Epithelial cell of proximal tubule (primary cell): ENCODE results near the gene ZNRD2. TPM values are rescaled to one million over a fixed set of nuclear protein-coding genes. Genes with fewer than 3 reads are reported as not detected.

Source experiments
- DNase-seq: peaks from one replicate; pipeline ENCODE4 v3.0.0-alpha.2; 2011; ENCODE audit warnings: low read depth
- H3K4me3 ChIP-seq: 2 replicates; pipeline ENCODE4 v1.5.1; 2011; ENCODE audit warnings: low read depth, mild to moderate bottlenecking, low read length
- total RNA-seq: library from RNA; depleted of rRNA; stranded (reverse); fragments of >200 nt; gene quantifications from 2 replicates; pipeline ENCODE4 v1.2.3, GENCODE V29; 2015
- TF ChIP-seq, protein P1 (sequence below): conservative IDR thresholded peaks from 2 replicates; pipeline ENCODE4 v1.5.1; 2012; ENCODE audit warnings: low read depth, mild to moderate bottlenecking, low read length

The ZNRD2 gene
- total RNA-seq, 1 donor from 2014 or later = 72.0 TPM

DNA sequence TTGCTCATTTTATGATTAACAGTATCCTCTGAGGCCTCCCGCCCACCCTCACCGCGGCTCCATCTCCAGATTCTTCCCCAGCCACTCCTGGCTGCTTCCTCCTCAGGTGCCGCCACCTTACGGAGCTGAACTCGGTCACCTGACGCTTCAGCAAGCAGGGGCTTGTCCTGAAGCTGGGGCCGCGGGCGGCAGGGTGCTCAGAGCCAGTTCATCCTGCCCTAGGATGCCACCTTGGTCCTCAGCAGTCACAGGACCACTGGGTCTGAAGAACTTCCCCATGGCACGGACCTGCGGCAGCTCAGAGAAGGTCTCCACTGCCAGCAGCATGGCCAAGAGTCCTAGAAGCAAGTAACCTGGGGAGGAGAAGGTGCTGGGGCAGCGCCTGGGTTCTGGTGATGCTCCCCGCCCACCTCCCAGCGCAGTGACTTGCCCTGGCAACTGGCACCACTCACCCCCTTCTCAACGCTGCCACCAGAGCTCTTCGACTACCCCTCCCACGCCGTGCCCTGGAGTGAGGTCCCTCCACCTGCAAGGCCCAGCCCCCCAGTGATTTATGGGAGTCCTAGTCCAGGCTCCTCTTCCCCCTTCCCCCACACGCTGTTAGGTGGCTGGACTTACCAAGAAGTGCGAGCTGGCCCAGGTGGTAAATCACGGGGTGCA is 22.7 kb downstream of the ZNRD2 start:
- DNase-seq = no peak
- TF ChIP-seq, protein P1, sequence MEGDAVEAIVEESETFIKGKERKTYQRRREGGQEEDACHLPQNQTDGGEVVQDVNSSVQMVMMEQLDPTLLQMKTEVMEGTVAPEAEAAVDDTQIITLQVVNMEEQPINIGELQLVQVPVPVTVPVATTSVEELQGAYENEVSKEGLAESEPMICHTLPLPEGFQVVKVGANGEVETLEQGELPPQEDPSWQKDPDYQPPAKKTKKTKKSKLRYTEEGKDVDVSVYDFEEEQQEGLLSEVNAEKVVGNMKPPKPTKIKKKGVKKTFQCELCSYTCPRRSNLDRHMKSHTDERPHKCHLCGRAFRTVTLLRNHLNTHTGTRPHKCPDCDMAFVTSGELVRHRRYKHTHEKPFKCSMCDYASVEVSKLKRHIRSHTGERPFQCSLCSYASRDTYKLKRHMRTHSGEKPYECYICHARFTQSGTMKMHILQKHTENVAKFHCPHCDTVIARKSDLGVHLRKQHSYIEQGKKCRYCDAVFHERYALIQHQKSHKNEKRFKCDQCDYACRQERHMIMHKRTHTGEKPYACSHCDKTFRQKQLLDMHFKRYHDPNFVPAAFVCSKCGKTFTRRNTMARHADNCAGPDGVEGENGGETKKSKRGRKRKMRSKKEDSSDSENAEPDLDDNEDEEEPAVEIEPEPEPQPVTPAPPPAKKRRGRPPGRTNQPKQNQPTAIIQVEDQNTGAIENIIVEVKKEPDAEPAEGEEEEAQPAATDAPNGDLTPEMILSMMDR = no peak
- H3K4me3 ChIP-seq = no peak overlapping the region

DNA sequence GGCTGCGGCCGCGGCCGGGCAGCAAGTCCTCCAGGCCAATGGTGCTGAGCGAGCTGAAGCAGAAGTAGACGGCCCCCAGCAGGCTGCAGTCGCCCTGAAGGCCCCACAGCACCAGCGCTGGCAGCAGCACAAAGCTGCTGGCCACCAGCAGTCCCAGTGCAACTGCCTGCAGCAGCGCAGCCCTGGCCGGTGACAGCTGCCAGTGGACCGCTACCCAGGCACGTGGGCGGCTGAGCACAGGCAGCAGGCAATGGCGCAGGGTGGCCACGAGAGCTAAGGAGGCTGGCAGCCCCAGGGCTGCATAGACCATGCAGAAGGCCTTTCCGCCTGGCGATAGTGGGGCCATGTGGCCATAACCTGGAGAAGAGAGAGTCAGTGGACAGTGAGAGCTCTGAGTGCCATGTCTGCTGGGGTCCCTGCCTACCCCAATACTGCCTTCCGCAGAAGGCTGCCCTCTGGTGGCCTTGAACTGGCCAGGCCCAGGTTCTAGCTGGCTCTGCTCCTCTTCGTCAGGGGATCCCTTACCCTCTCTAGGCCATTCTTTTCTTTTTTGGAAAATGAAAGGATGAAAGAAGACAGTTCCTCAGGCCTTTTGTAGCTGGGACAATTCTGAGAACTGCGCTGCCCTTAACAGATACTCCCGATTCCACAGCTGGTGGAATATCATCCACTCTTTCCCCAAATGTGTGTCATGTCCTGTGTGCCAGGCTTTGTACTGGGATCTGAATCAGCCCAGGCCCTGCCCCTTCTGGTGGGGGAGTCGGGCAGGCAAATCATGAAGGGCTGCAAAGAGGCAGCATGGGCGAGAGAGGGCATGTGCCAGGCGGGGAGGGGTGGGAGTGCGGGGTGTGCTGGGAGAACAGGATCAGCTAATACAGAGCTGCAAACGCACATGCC is 23.5 kb downstream of the ZNRD2 start:
- TF ChIP-seq, protein P1 = peak; percentile 79
- DNase-seq = no peak
- no peak overlapping the region for H3K4me3 ChIP-seq

DNA sequence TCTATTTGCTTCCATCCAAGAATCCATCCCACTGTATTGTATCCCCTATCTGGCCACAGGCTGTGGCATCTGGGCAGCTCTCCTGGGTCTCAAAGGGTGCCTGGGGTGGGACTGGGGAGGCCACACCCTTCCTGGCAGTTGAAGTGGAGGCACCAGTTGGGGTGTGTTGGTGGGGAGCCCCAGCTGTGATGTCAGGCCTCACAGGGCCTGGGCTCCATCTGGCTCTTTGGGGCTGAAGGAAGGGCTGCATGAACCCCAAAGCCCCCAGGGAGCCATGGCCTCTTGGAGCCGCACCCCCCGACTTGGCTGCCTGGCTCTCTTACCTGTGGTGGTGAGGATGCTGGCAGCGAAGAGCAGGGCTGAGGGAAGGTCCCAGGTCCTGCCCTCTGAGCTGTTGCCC is 24.9 kb downstream of the ZNRD2 start:
- TF ChIP-seq, protein P1 = no peak
- no peak for DNase-seq
- H3K4me3 ChIP-seq = no peak overlapping the region

DNA sequence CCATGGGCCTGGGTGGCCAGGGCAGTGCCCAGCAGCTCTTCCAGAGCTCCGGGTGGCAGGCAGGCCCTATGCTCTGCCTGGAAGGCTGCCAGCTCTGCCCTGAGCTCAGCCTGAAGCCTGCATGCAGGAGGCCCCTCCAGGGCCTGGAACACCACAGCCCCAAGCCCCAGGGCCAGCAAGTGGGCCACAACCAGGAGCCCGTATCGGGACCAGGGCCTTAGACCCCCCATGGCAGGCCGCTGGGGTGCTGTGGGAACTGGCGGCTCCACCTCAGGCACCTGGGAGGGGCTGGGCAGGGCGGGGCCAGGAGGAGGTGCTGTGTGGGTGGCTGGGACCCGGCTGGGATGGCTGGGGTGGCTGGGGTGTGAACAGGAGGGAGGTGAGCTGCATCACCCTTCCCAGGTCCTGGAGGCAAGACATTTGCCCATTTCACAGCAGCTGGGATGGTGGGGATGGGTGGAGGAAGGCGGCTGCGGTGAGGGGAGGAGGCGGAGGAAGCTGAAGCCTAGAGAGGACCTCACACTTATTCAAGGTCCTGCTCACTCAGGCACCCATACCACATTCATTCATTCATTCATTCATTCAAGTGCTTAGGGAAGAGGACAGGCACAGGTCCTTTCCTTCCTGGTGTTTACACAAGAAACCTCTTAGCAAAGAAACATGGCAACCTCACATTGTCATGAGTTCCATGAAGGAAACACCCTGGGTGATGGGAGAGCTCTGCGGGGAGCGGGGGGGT is 25.4 kb downstream of the ZNRD2 start, which contains the start of gene KCNK7:
Gene KCNK7 (minus strand): TSS at position 258 of the 739 bp plus-strand sequence. CDS start 28 bp downstream, at position 230.
- TF ChIP-seq, protein P1 = no peak
- no peak within 1 kb of the TSS for H3K4me3 ChIP-seq

DNA sequence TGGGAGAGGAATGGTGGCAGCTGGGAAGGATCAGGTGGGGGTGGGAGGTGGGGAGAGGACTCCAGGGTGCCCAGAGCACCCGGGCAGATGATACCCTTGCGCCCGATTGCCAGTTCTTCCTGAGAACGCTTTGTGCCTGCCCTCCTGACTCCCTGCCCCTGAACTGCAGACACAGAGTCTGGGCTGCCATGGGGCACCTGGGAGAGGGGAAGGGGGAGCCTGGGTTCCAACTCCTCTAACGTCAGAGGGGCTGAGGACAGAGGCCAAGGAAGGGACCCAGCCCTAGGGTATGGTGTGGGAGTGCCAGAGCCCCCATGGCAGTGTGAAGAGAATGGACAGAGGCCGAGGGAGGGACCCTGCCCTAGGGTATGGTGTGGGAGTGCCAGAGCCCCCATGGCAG is 26.2 kb downstream of the ZNRD2 start:
- no peak for DNase-seq
- TF ChIP-seq, protein P1 = no peak
- H3K4me3 ChIP-seq = no peak overlapping the region

More for the DNA sequence above, 25.4 kb downstream of the ZNRD2 start, which contains the start of gene KCNK7:
- no peak for DNase-seq

DNA sequence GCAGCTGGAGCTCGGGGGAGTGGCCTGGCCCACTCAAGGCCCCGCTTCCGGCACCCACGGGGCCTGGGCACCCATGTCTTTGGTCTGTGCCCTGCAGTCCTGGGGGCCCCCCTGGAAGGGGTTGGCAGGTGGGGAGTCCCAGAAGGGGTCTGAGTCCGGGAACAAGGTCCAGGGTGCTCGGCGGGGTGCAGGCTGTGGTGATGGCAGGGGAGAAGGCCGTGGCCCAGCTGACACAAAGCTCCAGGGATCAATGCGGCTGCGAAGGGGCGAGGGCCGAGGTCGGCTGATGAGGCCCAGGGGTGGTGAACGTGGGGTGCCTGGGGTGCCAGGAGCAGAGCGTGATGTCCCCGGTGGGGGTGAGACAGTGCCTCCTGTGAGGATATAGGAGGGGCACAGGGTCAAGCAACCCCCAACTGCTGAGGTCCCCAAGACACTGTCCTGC is 28.0 kb downstream of the ZNRD2 start:
- TF ChIP-seq, protein P1 = no peak
- DNase-seq = no peak

More for the DNA sequence above, 28.0 kb downstream of the ZNRD2 start:
- no peak overlapping the region for H3K4me3 ChIP-seq
